Inflammatory macrophage treated with lipopolysaccharide for 4 hours (primary cell): Measurements from ENCODE around the gene MORN5.

Experiments used
- DNase-seq: peaks from one replicate; pipeline ENCODE4 v3.0.0-alpha.2; 2020

MORN5 gene

GRCh38 chr9:122192914-122193525 lies 33.3 kb downstream of the MORN5 start:
- DNase-seq: no peak

GRCh38 chr9:122193651-122194050 lies 33.9 kb downstream of the MORN5 start:
- DNase-seq: no peak

GRCh38 chr9:122195875-122196274 lies 36.2 kb downstream of the MORN5 start:
- DNase-seq: no peak

- DNase-seq: no peak
These were observed 37.7 kb downstream of the MORN5 start for GRCh38 chr9:122197426-122197825.

GRCh38 chr9:122197882-122198281 lies 38.2 kb downstream of the MORN5 start:
- DNase-seq: no peak

- no peak for DNase-seq
These were observed 41.4 kb downstream of the MORN5 start for GRCh38 chr9:122200960-122201595.

- DNase-seq: no peak
These were observed 41.9 kb downstream of the MORN5 start for GRCh38 chr9:122201641-122202040.

- DNase-seq: no peak
These were observed 42.4 kb downstream of the MORN5 start for GRCh38 chr9:122202111-122202510.

- no peak for DNase-seq
These were observed 44.3 kb downstream of the MORN5 start for GRCh38 chr9:122204055-122204454.

GRCh38 chr9:122204491-122204890 lies 44.8 kb downstream of the MORN5 start:
- DNase-seq: no peak

- DNase-seq: no peak
These were observed 45.5 kb downstream of the MORN5 start for GRCh38 chr9:122205176-122205575.

GRCh38 chr9:122206118-122207046 lies 46.7 kb downstream of the MORN5 start:
- no peak for DNase-seq

- DNase-seq: no peak
These were observed 47.4 kb downstream of the MORN5 start for GRCh38 chr9:122207096-122207495.

GRCh38 chr9:122209451-122209850 lies 49.7 kb downstream of the MORN5 start:
- no peak for DNase-seq

GRCh38 chr9:122212473-122213004 lies 52.8 kb downstream of the MORN5 start:
- no peak for DNase-seq

GRCh38 chr9:122213102-122213588 lies 53.4 kb downstream of the MORN5 start:
- no peak for DNase-seq

GRCh38 chr9:122213589-122214413 lies 54.1 kb downstream of the MORN5 start:
- no peak for DNase-seq

- no peak for DNase-seq
These were observed 54.8 kb downstream of the MORN5 start for GRCh38 chr9:122214507-122214906.

- DNase-seq: no peak
These were observed 56.0 kb downstream of the MORN5 start for GRCh38 chr9:122215663-122216062.

GRCh38 chr9:122216138-122216797 lies 56.6 kb downstream of the MORN5 start:
- no peak for DNase-seq

GRCh38 chr9:122216798-122217418 lies 57.2 kb downstream of the MORN5 start:
- DNase-seq: no peak
